ENCODE results near the gene ARMC2. TPM values are rescaled to one million over a fixed set of nuclear protein-coding genes. Genes with fewer than 3 reads are reported as not detected.

The ARMC2 gene
- total and polyA plus RNA-seq, 2 experiments from 2014 or later: 2.7 to 4.4 TPM

DNA sequence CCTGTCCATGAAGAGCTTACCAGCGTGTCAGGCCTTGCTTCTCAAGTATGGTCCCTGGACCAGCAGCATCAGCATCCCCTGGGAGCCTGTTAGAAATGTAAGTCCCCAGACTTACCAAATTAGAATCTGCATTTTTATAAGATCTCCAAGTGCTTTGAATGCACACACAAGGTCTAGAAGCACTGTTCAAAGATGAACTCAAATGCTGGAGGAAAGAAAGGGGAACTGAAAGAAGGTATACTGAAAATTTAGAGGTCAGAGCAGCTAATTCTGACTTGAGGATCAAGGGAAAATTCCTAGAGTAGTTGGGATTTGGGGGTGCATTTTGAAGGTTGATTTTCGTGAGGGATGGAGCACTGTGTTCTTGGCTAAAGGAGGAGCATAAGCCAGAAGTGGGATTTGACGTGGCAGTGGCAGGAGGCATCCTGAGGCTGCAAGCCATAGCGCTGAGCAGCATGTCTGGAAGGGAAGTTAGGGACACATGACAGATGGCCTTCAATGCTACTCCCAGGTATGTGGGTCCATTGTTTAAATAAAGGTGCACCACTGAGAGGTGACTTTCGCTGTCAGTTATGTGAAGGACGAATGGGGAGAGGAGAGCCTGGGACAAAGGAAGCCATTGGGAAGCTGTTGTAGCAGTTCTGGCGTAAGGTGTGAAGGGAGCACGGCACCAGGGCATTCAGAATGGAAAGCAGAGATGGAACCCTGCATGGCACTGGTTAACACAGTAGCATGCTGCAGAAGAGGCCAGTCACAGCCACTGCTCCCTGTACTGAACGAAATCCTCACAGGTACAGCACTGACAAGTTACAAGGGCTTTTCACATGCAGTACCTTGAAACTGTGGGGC lies 36.2 kb downstream of the ARMC2 start:
- no peaks in the 10 kb centered on the region for H3F3A ChIP-seq (replicated peaks; ENCODE audit: low read depth)
- no peak overlapping the region for H3K4me3 Mint-ChIP-seq
- H2AFZ ChIP-seq: no peak overlapping the region

More for the DNA sequence above, 36.2 kb downstream of the ARMC2 start:
- Mint-ChIP-seq H3K36me3 (ENCODE audit: low read depth) (no peaks in the 10 kb centered on the region), H3K27me3 (ENCODE audit: insufficient read depth, low read depth, poor library complexity) (peaks cover 6% of the 10 kb centered on the region), H3K9me3 (no peaks in the 10 kb centered on the region), H3K4me1 (peaks cover 10% of the 10 kb centered on the region), H3K27ac (no peak overlapping the region)
- Histone ChIP-seq H3K79me2 (replicated peaks; ENCODE audit: insufficient read depth) (no peaks in the 10 kb centered on the region), H3K9me2 (ENCODE audit: insufficient read depth) (no peaks in the 10 kb centered on the region), H3K4me1 (ENCODE audit: insufficient read depth) (no peaks in the 10 kb centered on the region), H3K27me3 (ENCODE audit: insufficient read depth) (no peaks in the 10 kb centered on the region), H3K36me3 (ENCODE audit: insufficient read depth) (no peaks in the 10 kb centered on the region), H3K27ac (ENCODE audit: low read depth) (no peak overlapping the region), H3K4me3 (no peak overlapping the region), H4K20me1 (replicated peaks; ENCODE audit: insufficient read depth) (no peaks in the 10 kb centered on the region), H3K4me2 (no peak overlapping the region)
- ATAC-seq (peak; percentile 87), DNase-seq (ENCODE audit: low spot score) (peak; percentile 56)
- TF ChIP-seq ZNF331 (CRISPR knock-in tag; IDR thresholded peaks at IDR 0.05; ENCODE audit: low read depth) (no peak), STAT1 (IDR thresholded peaks at IDR 0.05; ENCODE audit: unreplicated experiment) (no peak), ZNF114 (CRISPR knock-in tag; IDR thresholded peaks at IDR 0.05) (no peak), EZH2phosphoT487 (IDR thresholded peaks at IDR 0.05; ENCODE audit: unreplicated experiment) (no peak), POLR2AphosphoS5 (IDR thresholded peaks at IDR 0.05; ENCODE audit: low read depth) (no peak), NANOG (IDR thresholded peaks at IDR 0.05; ENCODE audit: borderline replicate concordance) (no peak), EZH2 (IDR thresholded peaks at IDR 0.05; ENCODE audit: low read depth, unreplicated experiment) (no peak)
- TF ChIP-seq, protein P1, sequence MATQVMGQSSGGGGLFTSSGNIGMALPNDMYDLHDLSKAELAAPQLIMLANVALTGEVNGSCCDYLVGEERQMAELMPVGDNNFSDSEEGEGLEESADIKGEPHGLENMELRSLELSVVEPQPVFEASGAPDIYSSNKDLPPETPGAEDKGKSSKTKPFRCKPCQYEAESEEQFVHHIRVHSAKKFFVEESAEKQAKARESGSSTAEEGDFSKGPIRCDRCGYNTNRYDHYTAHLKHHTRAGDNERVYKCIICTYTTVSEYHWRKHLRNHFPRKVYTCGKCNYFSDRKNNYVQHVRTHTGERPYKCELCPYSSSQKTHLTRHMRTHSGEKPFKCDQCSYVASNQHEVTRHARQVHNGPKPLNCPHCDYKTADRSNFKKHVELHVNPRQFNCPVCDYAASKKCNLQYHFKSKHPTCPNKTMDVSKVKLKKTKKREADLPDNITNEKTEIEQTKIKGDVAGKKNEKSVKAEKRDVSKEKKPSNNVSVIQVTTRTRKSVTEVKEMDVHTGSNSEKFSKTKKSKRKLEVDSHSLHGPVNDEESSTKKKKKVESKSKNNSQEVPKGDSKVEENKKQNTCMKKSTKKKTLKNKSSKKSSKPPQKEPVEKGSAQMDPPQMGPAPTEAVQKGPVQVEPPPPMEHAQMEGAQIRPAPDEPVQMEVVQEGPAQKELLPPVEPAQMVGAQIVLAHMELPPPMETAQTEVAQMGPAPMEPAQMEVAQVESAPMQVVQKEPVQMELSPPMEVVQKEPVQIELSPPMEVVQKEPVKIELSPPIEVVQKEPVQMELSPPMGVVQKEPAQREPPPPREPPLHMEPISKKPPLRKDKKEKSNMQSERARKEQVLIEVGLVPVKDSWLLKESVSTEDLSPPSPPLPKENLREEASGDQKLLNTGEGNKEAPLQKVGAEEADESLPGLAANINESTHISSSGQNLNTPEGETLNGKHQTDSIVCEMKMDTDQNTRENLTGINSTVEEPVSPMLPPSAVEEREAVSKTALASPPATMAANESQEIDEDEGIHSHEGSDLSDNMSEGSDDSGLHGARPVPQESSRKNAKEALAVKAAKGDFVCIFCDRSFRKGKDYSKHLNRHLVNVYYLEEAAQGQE (IDR thresholded peaks at IDR 0.05; ENCODE audit: unreplicated experiment): no peak
- TF ChIP-seq, protein P2, sequence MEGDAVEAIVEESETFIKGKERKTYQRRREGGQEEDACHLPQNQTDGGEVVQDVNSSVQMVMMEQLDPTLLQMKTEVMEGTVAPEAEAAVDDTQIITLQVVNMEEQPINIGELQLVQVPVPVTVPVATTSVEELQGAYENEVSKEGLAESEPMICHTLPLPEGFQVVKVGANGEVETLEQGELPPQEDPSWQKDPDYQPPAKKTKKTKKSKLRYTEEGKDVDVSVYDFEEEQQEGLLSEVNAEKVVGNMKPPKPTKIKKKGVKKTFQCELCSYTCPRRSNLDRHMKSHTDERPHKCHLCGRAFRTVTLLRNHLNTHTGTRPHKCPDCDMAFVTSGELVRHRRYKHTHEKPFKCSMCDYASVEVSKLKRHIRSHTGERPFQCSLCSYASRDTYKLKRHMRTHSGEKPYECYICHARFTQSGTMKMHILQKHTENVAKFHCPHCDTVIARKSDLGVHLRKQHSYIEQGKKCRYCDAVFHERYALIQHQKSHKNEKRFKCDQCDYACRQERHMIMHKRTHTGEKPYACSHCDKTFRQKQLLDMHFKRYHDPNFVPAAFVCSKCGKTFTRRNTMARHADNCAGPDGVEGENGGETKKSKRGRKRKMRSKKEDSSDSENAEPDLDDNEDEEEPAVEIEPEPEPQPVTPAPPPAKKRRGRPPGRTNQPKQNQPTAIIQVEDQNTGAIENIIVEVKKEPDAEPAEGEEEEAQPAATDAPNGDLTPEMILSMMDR (conservative IDR thresholded peaks at IDR 0.05; ENCODE audit: low read depth in 2 of 2): no peak
- TF ChIP-seq, protein P3, sequence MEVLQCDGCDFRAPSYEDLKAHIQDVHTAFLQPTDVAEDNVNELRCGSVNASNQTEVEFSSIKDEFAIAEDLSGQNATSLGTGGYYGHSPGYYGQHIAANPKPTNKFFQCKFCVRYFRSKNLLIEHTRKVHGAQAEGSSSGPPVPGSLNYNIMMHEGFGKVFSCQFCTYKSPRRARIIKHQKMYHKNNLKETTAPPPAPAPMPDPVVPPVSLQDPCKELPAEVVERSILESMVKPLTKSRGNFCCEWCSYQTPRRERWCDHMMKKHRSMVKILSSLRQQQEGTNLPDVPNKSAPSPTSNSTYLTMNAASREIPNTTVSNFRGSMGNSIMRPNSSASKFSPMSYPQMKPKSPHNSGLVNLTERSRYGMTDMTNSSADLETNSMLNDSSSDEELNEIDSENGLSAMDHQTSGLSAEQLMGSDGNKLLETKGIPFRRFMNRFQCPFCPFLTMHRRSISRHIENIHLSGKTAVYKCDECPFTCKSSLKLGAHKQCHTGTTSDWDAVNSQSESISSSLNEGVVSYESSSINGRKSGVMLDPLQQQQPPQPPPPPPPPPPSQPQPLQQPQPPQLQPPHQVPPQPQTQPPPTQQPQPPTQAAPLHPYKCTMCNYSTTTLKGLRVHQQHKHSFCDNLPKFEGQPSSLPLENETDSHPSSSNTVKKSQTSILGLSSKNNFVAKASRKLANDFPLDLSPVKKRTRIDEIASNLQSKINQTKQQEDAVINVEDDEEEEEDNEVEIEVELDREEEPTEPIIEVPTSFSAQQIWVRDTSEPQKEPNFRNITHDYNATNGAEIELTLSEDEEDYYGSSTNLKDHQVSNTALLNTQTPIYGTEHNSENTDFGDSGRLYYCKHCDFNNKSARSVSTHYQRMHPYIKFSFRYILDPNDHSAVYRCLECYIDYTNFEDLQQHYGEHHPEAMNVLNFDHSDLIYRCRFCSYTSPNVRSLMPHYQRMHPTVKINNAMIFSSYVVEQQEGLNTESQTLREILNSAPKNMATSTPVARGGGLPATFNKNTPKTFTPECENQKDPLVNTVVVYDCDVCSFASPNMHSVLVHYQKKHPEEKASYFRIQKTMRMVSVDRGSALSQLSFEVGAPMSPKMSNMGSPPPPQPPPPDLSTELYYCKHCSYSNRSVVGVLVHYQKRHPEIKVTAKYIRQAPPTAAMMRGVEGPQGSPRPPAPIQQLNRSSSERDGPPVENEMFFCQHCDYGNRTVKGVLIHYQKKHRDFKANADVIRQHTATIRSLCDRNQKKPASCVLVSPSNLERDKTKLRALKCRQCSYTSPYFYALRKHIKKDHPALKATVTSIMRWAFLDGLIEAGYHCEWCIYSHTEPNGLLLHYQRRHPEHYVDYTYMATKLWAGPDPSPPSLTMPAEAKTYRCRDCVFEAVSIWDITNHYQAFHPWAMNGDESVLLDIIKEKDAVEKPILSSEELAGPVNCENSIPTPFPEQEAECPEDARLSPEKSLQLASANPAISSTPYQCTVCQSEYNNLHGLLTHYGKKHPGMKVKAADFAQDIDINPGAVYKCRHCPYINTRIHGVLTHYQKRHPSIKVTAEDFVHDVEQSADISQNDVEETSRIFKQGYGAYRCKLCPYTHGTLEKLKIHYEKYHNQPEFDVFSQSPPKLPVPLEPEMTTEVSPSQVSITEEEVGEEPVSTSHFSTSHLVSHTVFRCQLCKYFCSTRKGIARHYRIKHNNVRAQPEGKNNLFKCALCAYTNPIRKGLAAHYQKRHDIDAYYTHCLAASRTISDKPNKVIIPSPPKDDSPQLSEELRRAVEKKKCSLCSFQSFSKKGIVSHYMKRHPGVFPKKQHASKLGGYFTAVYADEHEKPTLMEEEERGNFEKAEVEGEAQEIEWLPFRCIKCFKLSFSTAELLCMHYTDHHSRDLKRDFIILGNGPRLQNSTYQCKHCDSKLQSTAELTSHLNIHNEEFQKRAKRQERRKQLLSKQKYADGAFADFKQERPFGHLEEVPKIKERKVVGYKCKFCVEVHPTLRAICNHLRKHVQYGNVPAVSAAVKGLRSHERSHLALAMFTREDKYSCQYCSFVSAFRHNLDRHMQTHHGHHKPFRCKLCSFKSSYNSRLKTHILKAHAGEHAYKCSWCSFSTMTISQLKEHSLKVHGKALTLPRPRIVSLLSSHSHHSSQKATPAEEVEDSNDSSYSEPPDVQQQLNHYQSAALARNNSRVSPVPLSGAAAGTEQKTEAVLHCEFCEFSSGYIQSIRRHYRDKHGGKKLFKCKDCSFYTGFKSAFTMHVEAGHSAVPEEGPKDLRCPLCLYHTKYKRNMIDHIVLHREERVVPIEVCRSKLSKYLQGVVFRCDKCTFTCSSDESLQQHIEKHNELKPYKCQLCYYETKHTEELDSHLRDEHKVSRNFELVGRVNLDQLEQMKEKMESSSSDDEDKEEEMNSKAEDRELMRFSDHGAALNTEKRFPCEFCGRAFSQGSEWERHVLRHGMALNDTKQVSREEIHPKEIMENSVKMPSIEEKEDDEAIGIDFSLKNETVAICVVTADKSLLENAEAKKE (CRISPR knock-in tag; IDR thresholded peaks at IDR 0.05): no peak

Data from GM23338 (cell line).